Nephron progenitor cell (in vitro differentiated cells): ENCODE data around the gene TMEM38B.
A peak's percentile ranks its signal among the peaks of the same experiment; 100 is the strongest.
"Not testable (repeated sequence)": the region's sequence is repeated elsewhere in the genome, so short reads cannot be mapped to it uniquely, and the experiment has no call there.

Source experiments
- DNase-seq: peaks from one replicate; pipeline ENCODE4 v3.0.0; 2021
- H3K27ac Mint-ChIP-seq: 2 replicates; pipeline ENCODE4 v1.8.0; 2021; ENCODE audit warnings: mild to moderate bottlenecking, moderate library complexity, mixed read lengths
- H3K27me3 Mint-ChIP-seq: 2 replicates; pipeline ENCODE4 v1.8.0; 2021; ENCODE audit warnings: mild to moderate bottlenecking, low read depth, mixed read lengths; ENCODE audit not compliant: poor library complexity
- H3K36me3 Mint-ChIP-seq: 2 replicates; pipeline ENCODE4 v1.8.0; 2021; ENCODE audit warnings: low read depth, mixed read lengths
- H3K4me1 Mint-ChIP-seq: 2 replicates; pipeline ENCODE4 v1.8.0; 2021; ENCODE audit warnings: mixed read lengths
- H3K4me3 Mint-ChIP-seq: 2 replicates; pipeline ENCODE4 v1.8.0; 2021; ENCODE audit warnings: mild to moderate bottlenecking, moderate library complexity, mixed read lengths
- H3K9me3 Mint-ChIP-seq: 2 replicates; pipeline ENCODE4 v1.8.0; 2021; ENCODE audit warnings: mild to moderate bottlenecking, moderate library complexity, mixed read lengths
- CTCF ChIP-seq: fragments of 200-600 bp; sonication (generic); IDR thresholded peaks from 2 replicates; pipeline ENCODE4 v1.5.0; 2021; ENCODE audit warnings: antibody characterized with exemption

TMEM38B gene

GRCh38 chr9:105700668-105701067 is 6.3 kb downstream of the TMEM38B start:
- H3K4me1 Mint-ChIP-seq: peaks cover 25% of the 10 kb centered on the region
- no peak for DNase-seq
- H3K36me3 Mint-ChIP-seq: peaks cover 5% of the 10 kb centered on the region
- H3K9me3 Mint-ChIP-seq: peaks cover 13% of the 10 kb centered on the region
- no peak overlapping the region for H3K4me3 Mint-ChIP-seq
- no peak overlapping the region for H3K27ac Mint-ChIP-seq
- no peak for TF ChIP-seq CTCF
- H3K27me3 Mint-ChIP-seq: no peaks in the 10 kb centered on the region

- Mint-ChIP-seq H3K27me3 (no peaks in the 10 kb centered on the region), H3K36me3 (peaks cover 8% of the 10 kb centered on the region), H3K9me3 (peaks cover 13% of the 10 kb centered on the region), H3K4me3 (no peak overlapping the region), H3K27ac (no peak overlapping the region), H3K4me1 (peaks cover 20% of the 10 kb centered on the region)
- no peak for TF ChIP-seq CTCF
- no peak for DNase-seq
Measured at GRCh38 chr9:105701145-105701544, 6.8 kb downstream of the TMEM38B start.

- Mint-ChIP-seq H3K27ac (no peak overlapping the region), H3K36me3 (peaks cover 11% of the 10 kb centered on the region), H3K4me1 (peaks cover 14% of the 10 kb centered on the region), H3K4me3 (no peak overlapping the region), H3K9me3 (peaks cover 11% of the 10 kb centered on the region), H3K27me3 (no peaks in the 10 kb centered on the region)
- DNase-seq: no peak
- no peak for TF ChIP-seq CTCF
Measured at GRCh38 chr9:105702207-105702606, 7.9 kb downstream of the TMEM38B start.

GRCh38 chr9:105703638-105704037 is 9.3 kb downstream of the TMEM38B start:
- not testable (repeated sequence) for H3K27ac Mint-ChIP-seq, DNase-seq, H3K36me3 Mint-ChIP-seq, H3K27me3 Mint-ChIP-seq, H3K4me3 Mint-ChIP-seq, H3K4me1 Mint-ChIP-seq
- H3K9me3 Mint-ChIP-seq: peaks cover 11% of the 10 kb centered on the region

- Mint-ChIP-seq H3K9me3 (peaks cover 11% of the 10 kb centered on the region), H3K4me1 (no peaks in the 10 kb centered on the region), H3K27me3 (no peaks in the 10 kb centered on the region), H3K27ac (peak overlapping the region; percentile 1), H3K4me3 (no peak overlapping the region), H3K36me3 (peaks cover 15% of the 10 kb centered on the region)
- TF ChIP-seq CTCF: no peak
- DNase-seq: no peak
Measured at GRCh38 chr9:105706156-105706555, 11.8 kb downstream of the TMEM38B start.

GRCh38 chr9:105708405-105708804 is 14.1 kb downstream of the TMEM38B start:
- Mint-ChIP-seq H3K27me3 (no peaks in the 10 kb centered on the region), H3K4me3 (no peak overlapping the region), H3K4me1 (no peaks in the 10 kb centered on the region), H3K27ac (no peak overlapping the region), H3K9me3 (peaks cover 5% of the 10 kb centered on the region), H3K36me3 (peaks cover 19% of the 10 kb centered on the region)
- TF ChIP-seq CTCF: no peak
- no peak for DNase-seq
